Caco-2 (cell line): ENCODE measurements around the gene ACRBP. TPM values are rescaled to one million over a fixed set of nuclear protein-coding genes. Genes with fewer than 3 reads are reported as not detected.

Source experiments
- BruUV-seq: library from RNA; stranded (reverse); fragments of 400-500 nt; replicated peaks from 2 replicates; lab custom pipeline; 2021; lab: Mats Ljungman, UMichigan
- CTCF ChIA-PET: fragments of 300-600 bp; sonication (Branson Sonifier 250); formaldehyde crosslinking; loops from one replicate; lab custom pipeline; 2022; ENCODE audit warnings: antibody characterized with exemption; lab: Charles Lee
- POLR2A ChIA-PET: fragments of 300-600 bp; sonication (Branson Sonifier 250); formaldehyde crosslinking; loops from one replicate; lab custom pipeline; 2022; ENCODE audit warnings: antibody characterized with exemption; lab: Charles Lee
- DNase-seq, 2 experiments: peaks; one replicate each; pipeline versions ENCODE4 v3.0.0 to v3.0.0-alpha.2; 2020 to 2022
- H3K27me3 ChIP-seq: replicated peaks from 2 replicates; pipeline ENCODE4 v1.6.0; 2011; ENCODE audit warnings: low read length; ENCODE audit not compliant: control insufficient read depth, insufficient read depth
- H3K36me3 ChIP-seq: 2 replicates; pipeline ENCODE4 v1.5.1; 2011; ENCODE audit warnings: low read length; ENCODE audit not compliant: control insufficient read depth, insufficient read depth
- H3K4me1 ChIP-seq: fragments of 250-450 bp; sonication (Bioruptor Pico); 2 replicates; pipeline ENCODE4 v1.5.1; 2020; ENCODE audit warnings: mild to moderate bottlenecking
- H3K4me3 ChIP-seq: 2 replicates; pipeline ENCODE4 v1.5.1; 2011; ENCODE audit warnings: low read depth, mild to moderate bottlenecking, control low read depth, low read length
- H3K9me3 ChIP-seq: fragments of 250-450 bp; sonication (Bioruptor Pico); 2 replicates; pipeline ENCODE4 v1.5.1; 2020; ENCODE audit warnings: mild to moderate bottlenecking, moderate library complexity
- H3K27ac Mint-ChIP-seq: one replicate; pipeline ENCODE4 v1.8.0; 2022; ENCODE audit warnings: mixed read lengths; ENCODE audit not compliant: unreplicated experiment
- H3K27me3 Mint-ChIP-seq: one replicate; pipeline ENCODE4 v1.8.0; 2022; ENCODE audit warnings: mixed read lengths; ENCODE audit not compliant: insufficient read depth, unreplicated experiment
- H3K36me3 Mint-ChIP-seq: one replicate; pipeline ENCODE4 v1.8.0; 2022; ENCODE audit warnings: mild to moderate bottlenecking, mixed read lengths; ENCODE audit not compliant: insufficient read depth, unreplicated experiment
- H3K4me1 Mint-ChIP-seq: one replicate; pipeline ENCODE4 v1.8.0; 2022; ENCODE audit warnings: low read depth, mixed read lengths; ENCODE audit not compliant: unreplicated experiment
- H3K4me3 Mint-ChIP-seq: one replicate; pipeline ENCODE4 v1.8.0; 2022; ENCODE audit warnings: mild to moderate bottlenecking, moderate library complexity, mixed read lengths; ENCODE audit not compliant: unreplicated experiment
- H3K9me3 Mint-ChIP-seq: one replicate; pipeline ENCODE4 v1.8.0; 2022; ENCODE audit warnings: mixed read lengths; ENCODE audit not compliant: unreplicated experiment
- intact Hi-C: fragments of 100-400 bp; cut with micrococcal nuclease; formaldehyde crosslinking; loops from one replicate; pipeline ENCODE4 v1.10.0; 2022; ENCODE audit not compliant: unreplicated experiment
- total RNA-seq: library from RNA; stranded (reverse); gene quantifications from 2 replicates; pipeline ENCODE4 v1.2.3, GENCODE V29; 2022
- TF ChIP-seq, protein P1 (sequence below), 2 experiments: fragments of 200-600 bp in 1 of 2; IDR thresholded peaks; 1 replicate in 1 of 2; 2 replicates in 1 of 2; pipeline versions ENCODE4 v1.5.1 to v1.8.0; 2011 to 2022; ENCODE audit warnings: antibody characterized with exemption in 1 of 2, control low read depth in 1 of 2, inconsistent platforms in 1 of 2, low read depth in 1 of 2, low read length in 1 of 2, mild to moderate bottlenecking in 1 of 2, moderate library complexity in 1 of 2; ENCODE audit not compliant: insufficient read depth in 1 of 2, severe bottlenecking in 1 of 2, unreplicated experiment in 1 of 2

ACRBP gene
- total RNA-seq, 1 experiment from 2014 or later: 0.73 TPM

DNA sequence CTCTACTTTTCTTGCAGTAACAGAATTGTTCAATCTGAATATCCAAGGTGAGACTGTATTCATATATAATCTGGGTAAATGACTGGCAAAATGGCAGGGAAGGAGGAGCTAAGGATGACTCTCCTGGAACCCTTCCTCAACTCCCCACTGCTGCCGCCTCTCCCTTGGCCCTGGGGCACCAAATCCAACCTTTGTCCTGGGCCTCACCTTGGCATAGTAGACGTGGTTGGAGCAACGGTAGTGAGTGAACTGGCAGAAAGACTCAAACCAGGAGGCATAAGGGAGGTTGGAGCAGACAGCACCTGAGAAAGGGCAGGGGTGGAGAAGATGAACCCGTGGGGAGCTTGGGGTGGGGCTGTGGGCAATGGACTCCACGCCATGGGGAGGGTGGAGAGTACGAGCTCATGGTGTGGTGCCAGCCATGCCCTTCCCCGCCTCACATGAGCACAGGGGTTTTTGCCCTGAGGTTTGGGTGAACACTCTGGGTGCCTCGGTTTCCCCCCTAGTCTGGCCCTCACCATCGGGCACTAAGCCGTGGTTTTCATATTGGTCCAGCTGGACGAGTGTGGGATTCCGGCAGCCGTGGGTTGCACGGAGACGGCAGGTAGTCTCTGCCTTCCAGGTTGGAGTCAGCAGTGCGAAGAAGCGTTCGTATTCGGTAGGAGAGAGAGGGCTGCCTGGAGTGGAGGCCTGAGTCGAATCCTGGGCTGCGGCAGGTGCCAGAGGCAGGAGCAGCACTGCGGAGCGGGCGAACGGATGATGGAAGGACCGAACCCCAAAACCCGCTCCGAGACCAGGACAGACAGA is 753 bp downstream of the ACRBP start:
- peaks cover 16% of the 10 kb centered on the region for H3K36me3 Mint-ChIP-seq
- TF ChIP-seq, protein P1, sequence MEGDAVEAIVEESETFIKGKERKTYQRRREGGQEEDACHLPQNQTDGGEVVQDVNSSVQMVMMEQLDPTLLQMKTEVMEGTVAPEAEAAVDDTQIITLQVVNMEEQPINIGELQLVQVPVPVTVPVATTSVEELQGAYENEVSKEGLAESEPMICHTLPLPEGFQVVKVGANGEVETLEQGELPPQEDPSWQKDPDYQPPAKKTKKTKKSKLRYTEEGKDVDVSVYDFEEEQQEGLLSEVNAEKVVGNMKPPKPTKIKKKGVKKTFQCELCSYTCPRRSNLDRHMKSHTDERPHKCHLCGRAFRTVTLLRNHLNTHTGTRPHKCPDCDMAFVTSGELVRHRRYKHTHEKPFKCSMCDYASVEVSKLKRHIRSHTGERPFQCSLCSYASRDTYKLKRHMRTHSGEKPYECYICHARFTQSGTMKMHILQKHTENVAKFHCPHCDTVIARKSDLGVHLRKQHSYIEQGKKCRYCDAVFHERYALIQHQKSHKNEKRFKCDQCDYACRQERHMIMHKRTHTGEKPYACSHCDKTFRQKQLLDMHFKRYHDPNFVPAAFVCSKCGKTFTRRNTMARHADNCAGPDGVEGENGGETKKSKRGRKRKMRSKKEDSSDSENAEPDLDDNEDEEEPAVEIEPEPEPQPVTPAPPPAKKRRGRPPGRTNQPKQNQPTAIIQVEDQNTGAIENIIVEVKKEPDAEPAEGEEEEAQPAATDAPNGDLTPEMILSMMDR (IDR thresholded peaks at IDR 0.05; ENCODE audit: insufficient read depth in 1 of 2, low read depth in 1 of 2, low read length in 1 of 2, severe bottlenecking in 1 of 2, unreplicated experiment in 1 of 2): no peak
- intact Hi-C loops: loop anchor here (1.0 to 2.0 kb wide), 2 partner anchors 14 to 29 kb away; no protein-coding TSS in a partner anchor
- H3K27me3 Mint-ChIP-seq: peaks cover 10% of the 10 kb centered on the region
- ChIA-PET CTCF (interaction anchor here (0.6 to 1.7 kb wide), 3 partner anchors 38 to 76 kb away, joined by 4 to 9 read pairs (median 6); partner anchors contain the start of gene ZNF384), POLR2A (interaction anchor here (1.0 kb wide), 1 partner anchor 43 kb away, joined by 4 read pairs; the partner anchor contains the start of gene ZNF384)
- peak overlapping the region; percentile 26 for H3K4me3 ChIP-seq
- H3K4me1 Mint-ChIP-seq: peaks cover 7% of the 10 kb centered on the region
- H3K9me3 ChIP-seq: peaks cover 18% of the 10 kb centered on the region
- H3K27me3 ChIP-seq: no peaks in the 10 kb centered on the region
- peak overlapping the region; percentile 79 for H3K4me3 Mint-ChIP-seq
- H3K27ac Mint-ChIP-seq: peak overlapping the region; percentile 32
- H3K9me3 Mint-ChIP-seq: peaks cover 19% of the 10 kb centered on the region
- H3K4me1 ChIP-seq: no peaks in the 10 kb centered on the region
- no peaks in the 10 kb centered on the region; the same call in none of the 2 replicates for H3K36me3 ChIP-seq
- DNase-seq: no peak
- BruUV-seq: no TSS peak

DNA sequence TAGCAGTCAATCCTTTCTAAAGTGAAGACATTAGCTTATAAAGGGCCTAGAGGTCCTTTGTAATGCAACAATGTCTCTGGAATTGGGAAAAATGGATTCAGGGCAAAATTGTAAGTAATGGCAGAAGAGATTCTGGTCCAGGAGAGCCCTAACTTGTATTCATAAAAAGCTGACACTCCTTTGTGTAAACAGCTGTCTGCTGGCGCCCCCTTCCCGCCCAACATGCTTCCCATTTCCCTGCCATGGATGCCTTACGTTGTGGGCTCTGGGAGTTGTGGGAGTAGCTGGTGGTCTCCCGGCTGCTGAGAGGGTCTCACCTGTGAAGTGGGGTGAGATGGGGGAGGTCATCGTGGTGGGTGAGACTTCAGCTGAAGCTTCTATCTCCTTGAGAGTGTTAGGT is 2.3 kb downstream of the ACRBP start:
- H3K36me3 Mint-ChIP-seq: peaks cover 16% of the 10 kb centered on the region
- CTCF ChIA-PET: interaction anchor here (1.7 kb wide), 1 partner anchor 75 kb away, joined by 9 read pairs; no protein-coding TSS in a partner anchor
- no peaks in the 10 kb centered on the region for H3K4me1 ChIP-seq
- no peak overlapping the region for H3K4me3 ChIP-seq
- H3K27ac Mint-ChIP-seq: no peak overlapping the region
- no peaks in the 10 kb centered on the region for H3K36me3 ChIP-seq
- H3K9me3 Mint-ChIP-seq: peaks cover 19% of the 10 kb centered on the region
- no peak for DNase-seq
- H3K9me3 ChIP-seq: peaks cover 18% of the 10 kb centered on the region
- no peak overlapping the region for H3K4me3 Mint-ChIP-seq
- peaks cover 7% of the 10 kb centered on the region for H3K4me1 Mint-ChIP-seq
- POLR2A ChIA-PET: no interaction called here
- peaks cover 18% of the 10 kb centered on the region for H3K27me3 Mint-ChIP-seq
- TF ChIP-seq, protein P1 (IDR thresholded peaks at IDR 0.05; ENCODE audit: insufficient read depth in 1 of 2, low read depth in 1 of 2, low read length in 1 of 2, severe bottlenecking in 1 of 2, unreplicated experiment in 1 of 2): peak in 1 of 2 experiments; percentile 33
- no peaks in the 10 kb centered on the region for H3K27me3 ChIP-seq
- no TSS peak for BruUV-seq
- intact Hi-C loops: no loop called here

DNA sequence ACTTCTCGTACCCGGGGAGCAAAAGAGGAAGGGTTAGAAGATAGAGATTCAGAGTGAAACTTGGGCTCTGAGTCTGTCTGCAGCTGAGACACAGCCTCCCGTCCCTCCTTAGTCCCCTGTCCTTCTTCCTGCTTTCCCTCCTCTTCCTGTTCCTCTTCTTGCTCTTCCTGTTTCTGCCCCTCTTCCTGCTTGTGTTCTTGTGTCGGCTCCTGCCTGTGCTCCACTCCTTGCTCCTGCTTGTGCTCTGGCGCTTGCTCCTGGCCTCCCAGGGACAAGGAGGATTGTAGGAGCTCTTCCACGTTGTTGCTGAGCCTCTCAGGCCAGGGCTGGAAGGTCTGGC is 3.0 kb downstream of the ACRBP start:
- ChIA-PET CTCF (interaction anchor here (1.7 kb wide), 1 partner anchor 74 kb away, joined by 9 read pairs; no protein-coding TSS in a partner anchor), POLR2A (no interaction called here)
- H3K4me1 ChIP-seq: no peaks in the 10 kb centered on the region
- peaks cover 19% of the 10 kb centered on the region for H3K9me3 Mint-ChIP-seq
- TF ChIP-seq, protein P1 (IDR thresholded peaks at IDR 0.05; ENCODE audit: insufficient read depth in 1 of 2, low read depth in 1 of 2, low read length in 1 of 2, severe bottlenecking in 1 of 2, unreplicated experiment in 1 of 2): no peak
- peaks cover 18% of the 10 kb centered on the region for H3K27me3 Mint-ChIP-seq
- no peaks in the 10 kb centered on the region for H3K27me3 ChIP-seq
- H3K4me3 ChIP-seq: no peak overlapping the region
- no TSS peak for BruUV-seq
- peaks cover 18% of the 10 kb centered on the region for H3K9me3 ChIP-seq
- H3K36me3 ChIP-seq: no peaks in the 10 kb centered on the region
- peaks cover 16% of the 10 kb centered on the region for H3K36me3 Mint-ChIP-seq
- H3K4me3 Mint-ChIP-seq: no peak overlapping the region
- DNase-seq: no peak
- peaks cover 7% of the 10 kb centered on the region for H3K4me1 Mint-ChIP-seq
- intact Hi-C loops: no loop called here
- no peak overlapping the region for H3K27ac Mint-ChIP-seq
